OCI-LY3 (cell line): ENCODE measurements around the gene CXCL1.

ENCODE experiments used
- H2AFZ ChIP-seq: fragments of 200-600, 300-600 bp; shearing (Covaris generic); 2 replicates; pipeline ENCODE4 v1.6.0; 2014; ENCODE audit warnings: antibody characterized with exemption, low read depth, low read length
- H3K27ac ChIP-seq: fragments of 200-600, 300-600 bp; sonication (generic); 2 replicates; pipeline ENCODE4 v1.5.1; 2014; ENCODE audit warnings: mild to moderate bottlenecking, low read length, moderate library complexity, mixed read lengths
- H3K27me3 ChIP-seq: fragments of 200-600, 300-600 bp; sonication (generic); 2 replicates; pipeline ENCODE4 v1.6.1; 2014; ENCODE audit warnings: low read depth, low read length, mixed read lengths
- H3K36me3 ChIP-seq: fragments of 200-600, 300-600 bp; sonication (generic); replicated peaks from 2 replicates; pipeline ENCODE3; 2014; ENCODE audit warnings: low read depth, low read length, mixed read lengths
- H3K4me1 ChIP-seq: fragments of 300-600, 200-600 bp; sonication (generic); 2 replicates; pipeline ENCODE4 v1.6.1; 2014; ENCODE audit warnings: low read length, mixed read lengths
- H3K4me2 ChIP-seq: fragments of 200-600, 300-600 bp; sonication (generic); 2 replicates; pipeline ENCODE4 v1.6.1; 2014; ENCODE audit warnings: low read length, mixed read lengths
- H3K4me3 ChIP-seq: fragments of 300-600, 200-600 bp; sonication (generic); 2 replicates; pipeline ENCODE4 v1.5.1; 2014; ENCODE audit warnings: antibody characterized with exemption, mild to moderate bottlenecking, low read length, moderate library complexity
- H3K79me2 ChIP-seq: fragments of 300-600, 200-600 bp; shearing (Covaris generic); 2 replicates; pipeline ENCODE4 v1.6.1; 2014; ENCODE audit warnings: mild to moderate bottlenecking, low read length, mixed read lengths
- H3K9ac ChIP-seq: fragments of 300-600, 200-600 bp; shearing (Covaris generic); 2 replicates; pipeline ENCODE4 v1.6.0; 2014; ENCODE audit warnings: mild to moderate bottlenecking, low read length, moderate library complexity
- H3K9me3 ChIP-seq: fragments of 200-600, 300-600 bp; shearing (Covaris generic); 2 replicates; pipeline ENCODE4 v1.6.1; 2014; ENCODE audit warnings: low read length, mixed read lengths; ENCODE audit not compliant: insufficient read depth
- H4K20me1 ChIP-seq: fragments of 200-600, 300-600 bp; sonication (generic); 2 replicates; pipeline ENCODE4 v1.6.1; 2016; ENCODE audit warnings: low read length, mixed read lengths; ENCODE audit not compliant: insufficient read depth
- CTCF ChIP-seq: fragments of 200-600, 300-600 bp; sonication (generic); IDR thresholded peaks from 2 replicates; pipeline ENCODE4 v1.5.1; 2014; ENCODE audit warnings: antibody characterized with exemption, low read length, low read depth
- EZH2phosphoT487 ChIP-seq: fragments of 200-600 bp; shearing (Covaris generic); IDR thresholded peaks from 2 replicates; pipeline ENCODE4 v1.6.1; 2018; ENCODE audit warnings: antibody characterized with exemption, mixed run types, low read depth

The CXCL1 gene

GRCh38 chr4:73836373-73837279, 32.6 kb upstream of the CXCL1 start, which contains the start of gene CXCL6:
Gene CXCL6, plus strand, starts transcription at chr4:73836678. Its CDS starts 73 bp downstream, at chr4:73836751.
- Histone ChIP-seq H3K4me2 (no peak within 1 kb of the TSS), H3K36me3 (no peaks in the 10 kb centered on the region), H4K20me1 (no peaks in the 10 kb centered on the region), H3K79me2 (no peaks in the 10 kb centered on the region), H3K4me3 (no peak within 1 kb of the TSS), H3K27me3 (no peaks in the 10 kb centered on the region), H3K9me3 (no peaks in the 10 kb centered on the region), H3K9ac (no peak within 1 kb of the TSS), H2AFZ (no peak within 1 kb of the TSS), H3K27ac (no peak within 1 kb of the TSS), H3K4me1 (no peaks in the 10 kb centered on the region)
- TF ChIP-seq EZH2phosphoT487: no peak
- TF ChIP-seq CTCF: no peak

GRCh38 chr4:73839071-73839470, 30.1 kb upstream of the CXCL1 start:
- H3K4me2 ChIP-seq: no peak overlapping the region
- no peaks in the 10 kb centered on the region for H3K4me1 ChIP-seq
- H4K20me1 ChIP-seq: no peaks in the 10 kb centered on the region
- no peak overlapping the region for H3K9ac ChIP-seq
- no peaks in the 10 kb centered on the region for H3K36me3 ChIP-seq
- H3K27me3 ChIP-seq: no peaks in the 10 kb centered on the region
- no peaks in the 10 kb centered on the region for H3K79me2 ChIP-seq
- no peaks in the 10 kb centered on the region for H3K9me3 ChIP-seq
- no peak overlapping the region for H3K4me3 ChIP-seq
- H3K27ac ChIP-seq: no peak overlapping the region
- TF ChIP-seq CTCF: no peak
- no peak for TF ChIP-seq EZH2phosphoT487
- H2AFZ ChIP-seq: no peak overlapping the region

- no peaks in the 10 kb centered on the region for H3K27me3 ChIP-seq
- H3K4me2 ChIP-seq: no peak overlapping the region
- H2AFZ ChIP-seq: no peak overlapping the region
- H3K9me3 ChIP-seq: no peaks in the 10 kb centered on the region
- no peak for TF ChIP-seq CTCF
- TF ChIP-seq EZH2phosphoT487: no peak
- no peaks in the 10 kb centered on the region for H3K79me2 ChIP-seq
- no peak overlapping the region for H3K9ac ChIP-seq
- no peaks in the 10 kb centered on the region for H3K36me3 ChIP-seq
- H3K27ac ChIP-seq: no peak overlapping the region
- H4K20me1 ChIP-seq: no peaks in the 10 kb centered on the region
- no peak overlapping the region for H3K4me3 ChIP-seq
- H3K4me1 ChIP-seq: no peaks in the 10 kb centered on the region
These were observed 29.5 kb upstream of the CXCL1 start for GRCh38 chr4:73839715-73840114.

- H3K4me2 ChIP-seq: no peak overlapping the region
- H4K20me1 ChIP-seq: no peaks in the 10 kb centered on the region
- no peaks in the 10 kb centered on the region for H3K4me1 ChIP-seq
- no peaks in the 10 kb centered on the region for H3K9me3 ChIP-seq
- no peak overlapping the region for H3K9ac ChIP-seq
- TF ChIP-seq CTCF: no peak
- no peak for TF ChIP-seq EZH2phosphoT487
- no peak overlapping the region for H2AFZ ChIP-seq
- no peak overlapping the region for H3K4me3 ChIP-seq
- H3K27me3 ChIP-seq: no peaks in the 10 kb centered on the region
- no peaks in the 10 kb centered on the region for H3K79me2 ChIP-seq
- no peak overlapping the region for H3K27ac ChIP-seq
- H3K36me3 ChIP-seq: no peaks in the 10 kb centered on the region
These were observed 27.8 kb upstream of the CXCL1 start for GRCh38 chr4:73841243-73841925.
